GM12878 (cell line): Measurements from ENCODE around the gene HSD3B2. TPM values are rescaled to one million over a fixed set of nuclear protein-coding genes. Genes with fewer than 3 reads are reported as not detected.

Source experiments
- ATAC-seq: fragments of 200-7000 bp; cut with Tn5 transposase; 3 replicates; pipeline ENCODE4 v1.9.1; 2020; ENCODE audit warnings: mild to moderate bottlenecking, moderate library complexity
- BruUV-seq: library from RNA; stranded (reverse); fragments of 400-500 nt; replicated peaks from 2 replicates; lab custom pipeline; 2021; lab: Mats Ljungman, UMichigan
- CTCF ChIA-PET: fragments of 300-600 bp; sonication (Branson Sonifier 250); formaldehyde crosslinking; extraction: SDS; loops from one replicate; lab custom pipeline; 2021; ENCODE audit warnings: inconsistent platforms; lab: Yijun Ruan, JAX
- POLR2A ChIA-PET: fragments of 350-600 bp; formaldehyde crosslinking; extraction: SDS; loops from one replicate; lab custom pipeline; 2021; ENCODE audit warnings: inconsistent platforms; lab: Charles Lee
- RAD21 ChIA-PET: fragments of 300-600 bp; sonication (Branson Sonifier 250); formaldehyde crosslinking; loops from one replicate; lab custom pipeline; 2023; ENCODE audit warnings: antibody characterized with exemption; ENCODE audit not compliant: unreplicated experiment; lab: Charles Lee
- SMC1A ChIA-PET: fragments of 300-600 bp; sonication (Branson Sonifier 250); formaldehyde crosslinking; loops from one replicate; lab custom pipeline; 2023; ENCODE audit not compliant: unreplicated experiment, uncharacterized antibody; lab: Charles Lee
- DNase-seq: peaks from one replicate; pipeline ENCODE4 v3.0.0-alpha.2; 2011; ENCODE audit warnings: low read depth, low spot score
- FAIRE-seq: peaks from 3 replicates; lab custom pipeline; 2011; peaks lifted over from hg19 to GRCh38; lab: Jason Lieb, UNC
- H2AFZ ChIP-seq: 2 replicates; pipeline ENCODE4 v1.6.0; 2011; ENCODE audit warnings: low read depth, low read length, control low read depth; ENCODE audit not compliant: control insufficient read depth
- H3K27ac ChIP-seq: 2 replicates; pipeline ENCODE4 v1.5.1; 2011; ENCODE audit warnings: control low read depth; ENCODE audit not compliant: control insufficient read depth, insufficient read depth
- H3K27me3 ChIP-seq, 2 experiments: replicated peaks in 1 of 2; 2 replicates each; pipeline versions ENCODE4 v1.6.0 to v1.6.1; 2011; ENCODE audit warnings: low read length in 1 of 2; ENCODE audit not compliant: control insufficient read depth in 2 of 2, insufficient read depth in 2 of 2
- H3K36me3 ChIP-seq, 2 experiments: 2 replicates each; pipeline ENCODE4 v1.5.1; 2011; ENCODE audit warnings: low read length in 1 of 2; ENCODE audit not compliant: control insufficient read depth in 2 of 2, insufficient read depth in 2 of 2
- H3K4me1 ChIP-seq: 2 replicates; pipeline ENCODE4 v1.6.1; 2011; ENCODE audit warnings: mild to moderate bottlenecking, low read length, moderate library complexity, mixed read lengths; ENCODE audit not compliant: control insufficient read depth, insufficient read depth
- H3K4me2 ChIP-seq: 2 replicates; pipeline ENCODE4 v1.6.0; 2011; ENCODE audit warnings: control low read depth; ENCODE audit not compliant: control insufficient read depth, insufficient read depth
- H3K4me3 ChIP-seq: fragments of 200-600 bp; sonication (generic); 2 replicates; pipeline ENCODE4 v1.5.1; 2016
- H3K79me2 ChIP-seq: 2 replicates; pipeline ENCODE4 v1.6.0; 2011; ENCODE audit warnings: low read length; ENCODE audit not compliant: control insufficient read depth, insufficient read depth
- H3K9ac ChIP-seq: 2 replicates; pipeline ENCODE4 v1.8.0; 2011; ENCODE audit warnings: low read length, control low read depth, mixed read lengths; ENCODE audit not compliant: control insufficient read depth, insufficient read depth
- H3K9me3 ChIP-seq: replicated peaks from 3 replicates; pipeline ENCODE4 v1.5.1; 2011; ENCODE audit warnings: mild to moderate bottlenecking, low read length; ENCODE audit not compliant: control insufficient read depth, insufficient read depth
- H4K20me1 ChIP-seq: 2 replicates; pipeline ENCODE4 v1.6.0; 2011; ENCODE audit not compliant: control insufficient read depth, insufficient read depth
- BRCA1 ChIP-seq: IDR thresholded peaks from 2 replicates; pipeline ENCODE4 v1.6.1; 2011; ENCODE audit warnings: low read depth, low read length, improper control_type of control experiment
- CTCF ChIP-seq, 3 experiments: IDR thresholded peaks in 2 of 3; conservative IDR thresholded peaks in 1 of 3; 2 replicates each; pipeline ENCODE4 v1.5.1; 2011; ENCODE audit warnings: low read depth in 3 of 3, low read length in 3 of 3, mild to moderate bottlenecking in 3 of 3, control low read depth in 2 of 3, moderate library complexity in 2 of 3, inconsistent platforms in 1 of 3, mixed read lengths in 1 of 3; ENCODE audit not compliant: control insufficient read depth in 2 of 3, insufficient read depth in 1 of 3; ENCODE audit errors: extremely low read depth in 1 of 3
- CUX1 ChIP-seq: IDR thresholded peaks from 2 replicates; pipeline ENCODE4 v1.6.1; 2012; ENCODE audit warnings: improper control_type of control experiment, low read depth, low read length; ENCODE audit not compliant: insufficient replicate concordance
- E2F8 ChIP-seq: fragments of 450-650 bp; IDR thresholded peaks from 2 replicates; pipeline ENCODE4 v1.6.1; 2018; ENCODE audit warnings: mild to moderate bottlenecking, low read depth, moderate library complexity; ENCODE audit not compliant: partially characterized antibody
- HDAC6 ChIP-seq: fragments of 200-600 bp; sonication (generic); IDR thresholded peaks from one replicate; pipeline ENCODE4 v1.8.0; 2017; ENCODE audit warnings: antibody characterized with exemption; ENCODE audit not compliant: unreplicated experiment
- PKNOX1 ChIP-seq: fragments of 450-650 bp; IDR thresholded peaks from 2 replicates; pipeline ENCODE4 v1.6.1; 2016; ENCODE audit warnings: mild to moderate bottlenecking
- RBBP5 ChIP-seq: fragments of 200-600 bp; sonication (generic); conservative IDR thresholded peaks from 2 replicates; pipeline ENCODE4 v1.6.1; 2016
- SMC3 ChIP-seq: IDR thresholded peaks from 2 replicates; pipeline ENCODE4 v1.6.1; 2011; ENCODE audit warnings: low read length, improper control_type of control experiment, borderline replicate concordance
- USF1 ChIP-seq: IDR thresholded peaks from 2 replicates; pipeline ENCODE4 v1.6.1; 2011; ENCODE audit warnings: borderline replicate concordance, low read depth, mild to moderate bottlenecking, moderate library complexity, mixed read lengths, low read length; ENCODE audit not compliant: insufficient read depth; ENCODE audit errors: extremely low read length
- WGBS: methylation state at CpG from one replicate; pipeline ENCODE4 v1.1.6; 2016; ENCODE audit warnings: low lambda C conversion rate; ENCODE audit not compliant: insufficient replicate concordance, insufficient coverage; ENCODE audit errors: missing lambda C conversion rate; 5-methylcytosine and 5-hydroxymethylcytosine counted together
- in situ Hi-C: fragments of 300-500 bp; cut with MboI; formaldehyde crosslinking; loops from 9 replicates; pipeline ENCODE4 v1.14.3; 2018; ENCODE audit warnings: mixed read lengths
- intact Hi-C: fragments of 100-400 bp; cut with micrococcal nuclease; formaldehyde crosslinking; loops from one replicate; pipeline ENCODE4 v1.14.2; 2022; ENCODE audit not compliant: unreplicated experiment
- polyA plus RNA-seq, 11 experiments: library from polyadenylated mRNA; depleted of rRNA in 4 of 11; unstranded in 6 of 11; stranded (reverse) in 5 of 11; fragments of >200 nt; fragmentation: Nextera tagmentation in 4 of 11; fragmentation: Illumina TruSeq in 1 of 11; extraction: Ambion mirVana in 4 of 11; extraction: Trizol in 1 of 11; gene quantifications; 1 replicate in 1 of 11; 2 replicates in 10 of 11; pipeline versions ENCODE4 v1.2.1 to v1.2.3, GENCODE V29; 2011 to 2016; ENCODE audit warnings: inconsistent platforms in 2 of 11, missing spikeins in 2 of 11, low read depth in 1 of 11
- total RNA-seq, 4 experiments: library from RNA; depleted of rRNA in 3 of 4; stranded (reverse); fragments of >200 nt in 3 of 4; fragmentation: Illumina TruSeq in 1 of 4; extraction: Trizol in 1 of 4; gene quantifications; 2 replicates each; pipeline versions ENCODE4 v1.2.1 to v1.2.3, GENCODE V29; 2013 to 2021

Gene HSD3B2
- total and polyA plus RNA-seq, 10 of the 15 experiments (the other 5 are each of a cell fraction or from before 2014, with no cell fraction given): 0.56 TPM; not detected in 9

- TF ChIP-seq CTCF (IDR thresholded peaks at IDR 0.05 in 2 of 3, conservative IDR thresholded peaks at IDR 0.05 in 1 of 3; ENCODE audit: control insufficient read depth in 2 of 3, extremely low read depth in 1 of 3, insufficient read depth in 1 of 3, low read depth in 3 of 3, low read length in 3 of 3): no peak
- TF ChIP-seq, all 136 proteins: peak for 0
These were observed 37.1 kb downstream of the HSD3B2 start (continued) for GRCh38 chr1:119452091-119452490.

GRCh38 chr1:119453021-119453420 is 38.1 kb downstream of the HSD3B2 start:
- RAD21 ChIA-PET: no interaction called here
- ATAC-seq: no peak
- no peak for TF ChIP-seq BRCA1
- no peak for TF ChIP-seq SMC3
- TF ChIP-seq USF1: no peak
- no peak for TF ChIP-seq CUX1
- no peak for TF ChIP-seq HDAC6
- TF ChIP-seq E2F8: no peak
- TF ChIP-seq RBBP5: no peak
- TF ChIP-seq PKNOX1: no peak

More at GRCh38 chr1:119453021-119453420, 38.1 kb downstream of the HSD3B2 start:
- Histone ChIP-seq H3K79me2 (no peaks in the 10 kb centered on the region), H2AFZ (no peak overlapping the region), H3K4me3 (no peak overlapping the region), H3K9ac (no peak overlapping the region), H3K4me2 (no peak overlapping the region), H3K36me3 (no peaks in the 10 kb centered on the region), H3K27ac (no peak overlapping the region), H4K20me1 (no peaks in the 10 kb centered on the region), H3K9me3 (no peaks in the 10 kb centered on the region), H3K27me3 (no peaks in the 10 kb centered on the region), H3K4me1 (no peaks in the 10 kb centered on the region)
- SMC1A ChIA-PET: no interaction called here
- CTCF ChIA-PET: interaction anchor here (1.0 kb wide), 1 partner anchor 10 kb away, joined by 3 read pairs; no protein-coding TSS in a partner anchor
- WGBS: 0% methylated on average over 3 of the region's 3 CpGs
- POLR2A ChIA-PET: no interaction called here
- no TSS peak for BruUV-seq
- in situ Hi-C loops: no loop called here
- DNase-seq (no peak), FAIRE-seq (no peak)
- intact Hi-C loops: no loop called here
